PFSK-1 (cell line): ENCODE measurements around the gene VANGL1.

Experiments
- FOXP2 ChIP-seq: optimal IDR thresholded peaks from 2 replicates; pipeline ENCODE3; 2011; ENCODE audit warnings: borderline replicate concordance, control low read depth, inconsistent platforms; ENCODE audit not compliant: insufficient read depth; ENCODE audit errors: extremely low read length, extremely low read depth
- POLR2AphosphoS5 ChIP-seq: IDR thresholded peaks from 2 replicates; pipeline ENCODE4 v1.6.1; 2012; ENCODE audit warnings: low read depth, mild to moderate bottlenecking, control low read depth, low read length, moderate library complexity
- SIN3A ChIP-seq: IDR thresholded peaks from 2 replicates; pipeline ENCODE4 v1.6.1; 2012; ENCODE audit warnings: mild to moderate bottlenecking, low read length, moderate library complexity, borderline replicate concordance; ENCODE audit not compliant: insufficient read depth
- TAF1 ChIP-seq: IDR thresholded peaks from 2 replicates; pipeline ENCODE4 v1.6.1; 2012; ENCODE audit warnings: low read length, control low read depth, borderline replicate concordance; ENCODE audit not compliant: insufficient read depth
- TF ChIP-seq, protein P1 (sequence below), 2 experiments: IDR thresholded peaks; 2 replicates each; pipeline versions ENCODE4 v1.6.1 to v1.8.0; 2011 to 2012; ENCODE audit warnings: low read depth in 2 of 2, low read length in 2 of 2, control low read depth in 1 of 2, inconsistent platforms in 1 of 2, mild to moderate bottlenecking in 1 of 2, moderate library complexity in 1 of 2; ENCODE audit not compliant: insufficient read depth in 1 of 2

DNA sequence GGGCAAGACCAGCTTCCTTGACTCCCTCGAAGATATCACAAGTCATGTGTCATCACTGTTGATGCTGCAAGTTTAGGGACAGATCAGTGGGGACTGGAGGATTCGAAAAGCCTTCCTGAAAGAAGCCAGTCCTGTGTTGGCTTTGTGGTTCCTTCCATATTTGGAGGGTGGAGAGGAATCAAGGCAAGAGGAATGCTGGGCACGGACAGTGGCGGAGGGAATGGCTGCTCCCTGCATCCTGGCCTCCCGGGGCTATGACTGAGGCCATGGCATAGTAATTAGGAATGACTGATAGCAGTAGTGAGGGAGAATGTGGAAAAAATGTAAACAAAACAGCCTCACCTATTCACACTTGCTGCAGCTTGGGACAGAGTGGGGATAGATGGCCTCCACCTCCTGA lies 36.4 kb downstream of the VANGL1 start:
- TF ChIP-seq SIN3A (no peak), POLR2AphosphoS5 (no peak), TAF1 (no peak), FOXP2 (no peak)
- TF ChIP-seq, protein P1, sequence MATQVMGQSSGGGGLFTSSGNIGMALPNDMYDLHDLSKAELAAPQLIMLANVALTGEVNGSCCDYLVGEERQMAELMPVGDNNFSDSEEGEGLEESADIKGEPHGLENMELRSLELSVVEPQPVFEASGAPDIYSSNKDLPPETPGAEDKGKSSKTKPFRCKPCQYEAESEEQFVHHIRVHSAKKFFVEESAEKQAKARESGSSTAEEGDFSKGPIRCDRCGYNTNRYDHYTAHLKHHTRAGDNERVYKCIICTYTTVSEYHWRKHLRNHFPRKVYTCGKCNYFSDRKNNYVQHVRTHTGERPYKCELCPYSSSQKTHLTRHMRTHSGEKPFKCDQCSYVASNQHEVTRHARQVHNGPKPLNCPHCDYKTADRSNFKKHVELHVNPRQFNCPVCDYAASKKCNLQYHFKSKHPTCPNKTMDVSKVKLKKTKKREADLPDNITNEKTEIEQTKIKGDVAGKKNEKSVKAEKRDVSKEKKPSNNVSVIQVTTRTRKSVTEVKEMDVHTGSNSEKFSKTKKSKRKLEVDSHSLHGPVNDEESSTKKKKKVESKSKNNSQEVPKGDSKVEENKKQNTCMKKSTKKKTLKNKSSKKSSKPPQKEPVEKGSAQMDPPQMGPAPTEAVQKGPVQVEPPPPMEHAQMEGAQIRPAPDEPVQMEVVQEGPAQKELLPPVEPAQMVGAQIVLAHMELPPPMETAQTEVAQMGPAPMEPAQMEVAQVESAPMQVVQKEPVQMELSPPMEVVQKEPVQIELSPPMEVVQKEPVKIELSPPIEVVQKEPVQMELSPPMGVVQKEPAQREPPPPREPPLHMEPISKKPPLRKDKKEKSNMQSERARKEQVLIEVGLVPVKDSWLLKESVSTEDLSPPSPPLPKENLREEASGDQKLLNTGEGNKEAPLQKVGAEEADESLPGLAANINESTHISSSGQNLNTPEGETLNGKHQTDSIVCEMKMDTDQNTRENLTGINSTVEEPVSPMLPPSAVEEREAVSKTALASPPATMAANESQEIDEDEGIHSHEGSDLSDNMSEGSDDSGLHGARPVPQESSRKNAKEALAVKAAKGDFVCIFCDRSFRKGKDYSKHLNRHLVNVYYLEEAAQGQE (IDR thresholded peaks at IDR 0.05; ENCODE audit: insufficient read depth in 1 of 2, low read depth in 2 of 2, low read length in 2 of 2): no peak
